ENCODE results near the gene KRTAP12-4. TPM values are rescaled to one million over a fixed set of nuclear protein-coding genes. Genes with fewer than 3 reads are reported as not detected.
"Not testable (repeated sequence)": the region's sequence is repeated elsewhere in the genome, so short reads cannot be mapped to it uniquely, and the experiment has no call there.

KRTAP12-4 gene
- total RNA-seq, 4 donors from 2014 or later, result not detected

DNA sequence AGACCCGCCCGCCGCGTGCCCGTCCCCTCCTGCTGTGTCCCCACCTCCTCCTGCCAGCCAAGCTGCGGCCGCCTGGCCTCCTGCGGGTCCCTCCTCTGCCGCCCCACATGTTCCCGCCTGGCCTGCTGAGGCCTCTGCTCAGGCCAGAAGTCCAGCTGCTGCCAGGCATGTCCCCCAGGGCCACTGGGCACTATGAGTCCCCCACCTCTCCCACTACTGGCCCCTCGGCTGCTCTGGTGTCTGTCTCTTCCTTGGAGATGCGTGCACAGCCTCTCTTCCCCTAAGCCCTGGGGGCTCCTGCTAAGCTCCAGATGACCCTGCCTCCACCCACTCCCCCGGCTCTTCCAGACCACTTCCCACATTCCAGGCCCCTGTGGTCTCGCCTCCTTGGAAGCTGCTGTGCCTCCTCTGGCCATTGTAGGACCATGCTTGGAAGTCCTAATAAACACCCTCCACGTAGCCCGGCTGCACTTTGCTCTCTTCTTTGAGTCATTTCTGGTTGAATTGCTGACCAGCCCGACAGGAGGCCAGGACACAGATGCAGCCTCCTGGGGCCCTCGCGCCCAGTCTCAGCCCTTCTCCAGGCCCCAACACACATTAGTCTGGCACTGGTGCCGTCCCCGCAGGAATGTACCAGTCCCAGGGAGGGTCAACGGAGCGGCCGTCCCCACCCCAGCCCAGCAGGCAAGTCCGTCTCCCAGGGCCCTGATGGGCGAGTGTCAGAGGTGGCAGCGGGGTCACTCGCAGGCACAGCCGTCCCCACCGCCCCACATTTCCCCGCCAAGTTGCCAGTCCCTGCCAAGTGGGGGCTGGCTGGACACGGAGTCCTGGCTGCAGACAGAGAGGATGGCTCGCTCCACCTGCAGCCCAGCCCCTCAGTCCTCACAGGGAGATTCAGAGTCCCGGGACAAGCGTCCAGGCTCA is 43.6 kb upstream of the KRTAP12-4 start:
- no peaks in the 10 kb centered on the region for H3K36me3 ChIP-seq
- peaks cover 0 to 22% (median 0%) of the 10 kb centered on the region in 3 donors for H3K9me3 ChIP-seq
- no peak for TF ChIP-seq POLR2AphosphoS5 (IDR thresholded peaks at IDR 0.05)
- no peak for TF ChIP-seq EP300 (IDR thresholded peaks at IDR 0.05)
- TF ChIP-seq POLR2A (IDR thresholded peaks at IDR 0.05), result no peak
- TF ChIP-seq, protein P1, sequence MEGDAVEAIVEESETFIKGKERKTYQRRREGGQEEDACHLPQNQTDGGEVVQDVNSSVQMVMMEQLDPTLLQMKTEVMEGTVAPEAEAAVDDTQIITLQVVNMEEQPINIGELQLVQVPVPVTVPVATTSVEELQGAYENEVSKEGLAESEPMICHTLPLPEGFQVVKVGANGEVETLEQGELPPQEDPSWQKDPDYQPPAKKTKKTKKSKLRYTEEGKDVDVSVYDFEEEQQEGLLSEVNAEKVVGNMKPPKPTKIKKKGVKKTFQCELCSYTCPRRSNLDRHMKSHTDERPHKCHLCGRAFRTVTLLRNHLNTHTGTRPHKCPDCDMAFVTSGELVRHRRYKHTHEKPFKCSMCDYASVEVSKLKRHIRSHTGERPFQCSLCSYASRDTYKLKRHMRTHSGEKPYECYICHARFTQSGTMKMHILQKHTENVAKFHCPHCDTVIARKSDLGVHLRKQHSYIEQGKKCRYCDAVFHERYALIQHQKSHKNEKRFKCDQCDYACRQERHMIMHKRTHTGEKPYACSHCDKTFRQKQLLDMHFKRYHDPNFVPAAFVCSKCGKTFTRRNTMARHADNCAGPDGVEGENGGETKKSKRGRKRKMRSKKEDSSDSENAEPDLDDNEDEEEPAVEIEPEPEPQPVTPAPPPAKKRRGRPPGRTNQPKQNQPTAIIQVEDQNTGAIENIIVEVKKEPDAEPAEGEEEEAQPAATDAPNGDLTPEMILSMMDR (IDR thresholded peaks at IDR 0.05), result no peak
- 0% methylated on average over 2 of the region's 35 CpGs; no CpG with 5 or more reads in 1 of the 2 donors for WGBS, 2 donors (ENCODE audit: low coverage in 1 of 2)
- no peak overlapping the region for H3K4me3 ChIP-seq
- ATAC-seq, result no peak
- H3K27ac ChIP-seq, result no peak overlapping the region
- peaks cover 83% of the 10 kb centered on the region for H3K27me3 ChIP-seq
- no peaks in the 10 kb centered on the region for H3K4me1 ChIP-seq

DNA sequence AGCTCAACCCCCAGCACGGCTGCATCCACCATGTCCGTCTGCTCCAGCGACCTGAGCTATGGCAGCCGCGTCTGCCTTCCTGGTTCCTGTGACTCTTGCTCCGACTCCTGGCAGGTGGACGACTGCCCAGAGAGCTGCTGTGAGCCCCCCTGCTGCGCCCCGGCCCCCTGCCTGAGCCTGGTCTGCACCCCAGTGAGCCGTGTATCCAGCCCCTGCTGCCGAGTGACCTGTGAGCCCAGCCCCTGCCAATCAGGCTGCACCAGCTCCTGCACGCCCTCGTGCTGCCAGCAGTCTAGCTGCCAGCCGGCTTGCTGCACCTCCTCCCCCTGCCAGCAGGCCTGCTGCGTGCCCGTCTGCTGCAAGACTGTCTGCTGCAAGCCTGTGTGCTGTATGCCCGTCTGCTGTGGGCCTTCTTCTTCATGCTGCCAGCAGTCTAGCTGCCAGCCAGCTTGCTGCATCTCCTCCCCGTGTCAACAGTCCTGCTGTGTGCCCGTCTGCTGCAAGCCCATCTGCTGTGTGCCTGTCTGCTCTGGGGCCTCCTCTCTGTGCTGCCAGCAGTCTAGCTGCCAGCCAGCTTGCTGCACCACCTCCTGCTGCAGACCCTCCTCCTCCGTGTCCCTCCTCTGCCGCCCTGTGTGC is 42.8 kb upstream of the KRTAP12-4 start, which contains the start of gene KRTAP10-12:
Gene KRTAP10-12 (plus strand): TSS at position 1 of the 639 bp plus-strand sequence. CDS start 30 bp downstream, at position 31.
- H3K9me3 ChIP-seq, result peaks cover 0 to 30% (median 0%) of the 10 kb centered on the region in 3 donors
- H3K4me1 ChIP-seq, ATAC-seq, H3K4me3 ChIP-seq, H3K27ac ChIP-seq, H3K36me3 ChIP-seq: not testable (repeated sequence)
- WGBS, 2 donors (ENCODE audit: low coverage in 1 of 2), result 30 to 31% methylated on average over 3 to 7 of the region's 21 CpGs
- H3K27me3 ChIP-seq, result peaks cover 75% of the 10 kb centered on the region

DNA sequence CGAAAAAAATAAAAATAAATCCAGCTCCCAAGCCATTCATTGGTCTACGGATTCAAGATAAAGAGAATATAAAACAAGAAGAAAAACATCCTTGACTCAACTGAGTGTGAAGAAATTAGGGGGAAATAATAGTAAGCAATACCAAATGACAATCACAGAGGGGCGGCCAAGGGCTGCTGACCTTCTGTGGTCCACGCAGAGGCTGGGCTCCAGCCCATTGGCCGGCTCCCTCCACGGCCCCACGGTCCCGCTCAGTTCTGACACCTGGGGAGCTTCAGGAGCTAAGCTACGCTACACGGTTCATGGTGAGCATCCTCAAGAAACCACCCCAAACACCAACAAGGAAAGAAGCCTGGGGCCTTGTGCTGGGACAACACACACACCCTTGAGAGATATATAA is 42.1 kb upstream of the KRTAP12-4 start:
- Histone ChIP-seq H3K9me3 (peaks cover 0 to 30% (median 0%) of the 10 kb centered on the region in 3 donors), H3K27ac (no peak overlapping the region), H3K4me3 (no peak overlapping the region), H3K4me1 (no peaks in the 10 kb centered on the region), H3K27me3 (peaks cover 68% of the 10 kb centered on the region), H3K36me3 (no peaks in the 10 kb centered on the region)
- ATAC-seq, result no peak
- no peak for TF ChIP-seq POLR2A (IDR thresholded peaks at IDR 0.05)
- TF ChIP-seq POLR2AphosphoS5 (IDR thresholded peaks at IDR 0.05), result no peak
- no peak for TF ChIP-seq EP300 (IDR thresholded peaks at IDR 0.05)
- TF ChIP-seq, protein P1 (IDR thresholded peaks at IDR 0.05), result no peak
- 65 to 80% methylated on average over 1 to 9 of the region's 10 CpGs for WGBS, 2 donors (ENCODE audit: low coverage in 1 of 2)

DNA sequence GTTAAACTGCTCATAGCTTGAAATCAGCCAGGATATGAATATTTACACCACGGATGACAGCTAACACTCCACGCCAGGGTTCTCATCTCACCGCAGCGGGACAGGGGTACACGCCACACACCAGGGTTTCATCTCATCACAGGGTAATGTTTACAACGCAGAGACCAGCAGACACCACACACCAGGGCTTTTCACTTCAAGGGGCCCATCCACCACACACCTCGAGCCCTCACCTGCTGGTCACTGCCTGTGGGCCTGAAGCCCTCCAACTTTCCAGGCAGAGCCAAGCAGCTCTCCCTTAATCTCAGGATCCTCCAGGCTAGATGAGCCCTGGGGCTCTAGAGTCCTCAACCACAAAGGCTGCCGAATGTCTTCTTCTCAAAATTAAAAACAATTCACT is 41.2 kb upstream of the KRTAP12-4 start:
- H3K4me1 ChIP-seq, result no peaks in the 10 kb centered on the region
- 46 to 88% methylated on average over 1 to 7 of the region's 8 CpGs for WGBS, 2 donors (ENCODE audit: low coverage in 1 of 2)
- H3K36me3 ChIP-seq, result no peaks in the 10 kb centered on the region
- ATAC-seq, result no peak
- H3K9me3 ChIP-seq, result peaks cover 0 to 30% (median 0%) of the 10 kb centered on the region in 3 donors
- TF ChIP-seq POLR2A (IDR thresholded peaks at IDR 0.05), result no peak
- TF ChIP-seq POLR2AphosphoS5 (IDR thresholded peaks at IDR 0.05), result no peak
- TF ChIP-seq, protein P1 (IDR thresholded peaks at IDR 0.05), result no peak
- TF ChIP-seq EP300 (IDR thresholded peaks at IDR 0.05), result no peak
- H3K27me3 ChIP-seq, result peaks cover 63% of the 10 kb centered on the region
- no peak overlapping the region for H3K27ac ChIP-seq
- no peak overlapping the region for H3K4me3 ChIP-seq

DNA sequence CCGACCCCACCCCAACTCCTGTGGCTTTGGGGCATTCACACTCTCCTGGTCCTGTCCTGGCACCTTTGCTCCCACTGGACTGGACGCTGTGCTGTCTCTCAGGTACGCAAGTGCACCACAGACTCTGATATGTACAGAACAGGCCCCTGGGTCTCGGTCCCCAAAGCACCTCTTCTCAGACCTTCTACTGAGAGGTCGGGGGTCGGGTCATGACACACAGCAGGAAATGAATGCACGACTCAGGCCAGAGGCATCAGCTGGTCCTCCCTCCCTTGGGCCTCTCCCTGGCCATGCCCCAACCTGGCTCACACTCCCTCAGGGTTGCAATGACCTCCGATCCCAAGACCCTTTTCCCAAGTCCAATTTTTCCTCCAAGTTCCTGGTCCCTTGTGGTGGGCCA is 40.7 kb upstream of the KRTAP12-4 start:
- ATAC-seq, result no peak
- no peak overlapping the region for H3K4me3 ChIP-seq
- no peaks in the 10 kb centered on the region for H3K4me1 ChIP-seq
- H3K27ac ChIP-seq, result no peak overlapping the region
- peaks cover 0 to 30% (median 0%) of the 10 kb centered on the region in 3 donors for H3K9me3 ChIP-seq
- no peaks in the 10 kb centered on the region for H3K36me3 ChIP-seq
- H3K27me3 ChIP-seq, result peaks cover 63% of the 10 kb centered on the region
- 71% methylated on average over 7 of the region's 8 CpGs; no CpG with 5 or more reads in 1 of the 2 donors for WGBS, 2 donors (ENCODE audit: low coverage in 1 of 2)
- TF ChIP-seq POLR2A (IDR thresholded peaks at IDR 0.05) (no peak), EP300 (IDR thresholded peaks at IDR 0.05) (no peak)
- TF ChIP-seq, protein P1 (IDR thresholded peaks at IDR 0.05), result no peak
